Thyroid gland (tissue), 4 donors: ENCODE measurements around the gene NSDHL.

Experiments
- POLR2A ChIP-seq, 2 donors: fragments of 450-650 bp; IDR thresholded peaks; one replicate each; pipeline ENCODE4 v1.6.1; 2017; ENCODE audit warnings: antibody characterized with exemption in 2 of 2, mild to moderate bottlenecking in 2 of 2, moderate library complexity in 1 of 2
- TF ChIP-seq, protein P1 (sequence below), 6 experiments: fragments of 200-600 bp in 3 of 6; fragments of 450-650 bp in 3 of 6; sonication (generic) in 3 of 6; IDR thresholded peaks; one replicate each; pipeline ENCODE4 v1.5.1; 2016 to 2019; ENCODE audit warnings: antibody characterized with exemption in 6 of 6, mild to moderate bottlenecking in 2 of 6, inconsistent platforms in 1 of 6, moderate library complexity in 1 of 6

GRCh38 chrX:152831391-152831790, 528 bp downstream of the NSDHL start:
- TF ChIP-seq, protein P1, sequence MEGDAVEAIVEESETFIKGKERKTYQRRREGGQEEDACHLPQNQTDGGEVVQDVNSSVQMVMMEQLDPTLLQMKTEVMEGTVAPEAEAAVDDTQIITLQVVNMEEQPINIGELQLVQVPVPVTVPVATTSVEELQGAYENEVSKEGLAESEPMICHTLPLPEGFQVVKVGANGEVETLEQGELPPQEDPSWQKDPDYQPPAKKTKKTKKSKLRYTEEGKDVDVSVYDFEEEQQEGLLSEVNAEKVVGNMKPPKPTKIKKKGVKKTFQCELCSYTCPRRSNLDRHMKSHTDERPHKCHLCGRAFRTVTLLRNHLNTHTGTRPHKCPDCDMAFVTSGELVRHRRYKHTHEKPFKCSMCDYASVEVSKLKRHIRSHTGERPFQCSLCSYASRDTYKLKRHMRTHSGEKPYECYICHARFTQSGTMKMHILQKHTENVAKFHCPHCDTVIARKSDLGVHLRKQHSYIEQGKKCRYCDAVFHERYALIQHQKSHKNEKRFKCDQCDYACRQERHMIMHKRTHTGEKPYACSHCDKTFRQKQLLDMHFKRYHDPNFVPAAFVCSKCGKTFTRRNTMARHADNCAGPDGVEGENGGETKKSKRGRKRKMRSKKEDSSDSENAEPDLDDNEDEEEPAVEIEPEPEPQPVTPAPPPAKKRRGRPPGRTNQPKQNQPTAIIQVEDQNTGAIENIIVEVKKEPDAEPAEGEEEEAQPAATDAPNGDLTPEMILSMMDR (IDR thresholded peaks at IDR 0.05), result no peak
- no peak for TF ChIP-seq POLR2A (IDR thresholded peaks at IDR 0.05)
